Bronchial smooth muscle cell (primary cell): ENCODE data around the gene BAZ1A. TPM values are rescaled to one million over a fixed set of nuclear protein-coding genes. Genes with fewer than 3 reads are reported as not detected.

Experiments
- total RNA-seq: library from RNA; depleted of rRNA; stranded (reverse); fragments of >200 nt; gene quantifications from 2 replicates; pipeline ENCODE4 v1.2.1, GENCODE V29; 2014

The BAZ1A gene, protein sequence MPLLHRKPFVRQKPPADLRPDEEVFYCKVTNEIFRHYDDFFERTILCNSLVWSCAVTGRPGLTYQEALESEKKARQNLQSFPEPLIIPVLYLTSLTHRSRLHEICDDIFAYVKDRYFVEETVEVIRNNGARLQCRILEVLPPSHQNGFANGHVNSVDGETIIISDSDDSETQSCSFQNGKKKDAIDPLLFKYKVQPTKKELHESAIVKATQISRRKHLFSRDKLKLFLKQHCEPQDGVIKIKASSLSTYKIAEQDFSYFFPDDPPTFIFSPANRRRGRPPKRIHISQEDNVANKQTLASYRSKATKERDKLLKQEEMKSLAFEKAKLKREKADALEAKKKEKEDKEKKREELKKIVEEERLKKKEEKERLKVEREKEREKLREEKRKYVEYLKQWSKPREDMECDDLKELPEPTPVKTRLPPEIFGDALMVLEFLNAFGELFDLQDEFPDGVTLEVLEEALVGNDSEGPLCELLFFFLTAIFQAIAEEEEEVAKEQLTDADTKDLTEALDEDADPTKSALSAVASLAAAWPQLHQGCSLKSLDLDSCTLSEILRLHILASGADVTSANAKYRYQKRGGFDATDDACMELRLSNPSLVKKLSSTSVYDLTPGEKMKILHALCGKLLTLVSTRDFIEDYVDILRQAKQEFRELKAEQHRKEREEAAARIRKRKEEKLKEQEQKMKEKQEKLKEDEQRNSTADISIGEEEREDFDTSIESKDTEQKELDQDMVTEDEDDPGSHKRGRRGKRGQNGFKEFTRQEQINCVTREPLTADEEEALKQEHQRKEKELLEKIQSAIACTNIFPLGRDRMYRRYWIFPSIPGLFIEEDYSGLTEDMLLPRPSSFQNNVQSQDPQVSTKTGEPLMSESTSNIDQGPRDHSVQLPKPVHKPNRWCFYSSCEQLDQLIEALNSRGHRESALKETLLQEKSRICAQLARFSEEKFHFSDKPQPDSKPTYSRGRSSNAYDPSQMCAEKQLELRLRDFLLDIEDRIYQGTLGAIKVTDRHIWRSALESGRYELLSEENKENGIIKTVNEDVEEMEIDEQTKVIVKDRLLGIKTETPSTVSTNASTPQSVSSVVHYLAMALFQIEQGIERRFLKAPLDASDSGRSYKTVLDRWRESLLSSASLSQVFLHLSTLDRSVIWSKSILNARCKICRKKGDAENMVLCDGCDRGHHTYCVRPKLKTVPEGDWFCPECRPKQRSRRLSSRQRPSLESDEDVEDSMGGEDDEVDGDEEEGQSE (N-terminal part only)
- 8.3 and 12.6 TPM in 2 replicates for total RNA-seq

GRCh38 chr14:34875031-34875922, at the start of gene BAZ1A:
TSS of gene BAZ1A (minus strand) at chr14:34875360. CDS start at chr14:34874604, 756 bp downstream.

DNA sequence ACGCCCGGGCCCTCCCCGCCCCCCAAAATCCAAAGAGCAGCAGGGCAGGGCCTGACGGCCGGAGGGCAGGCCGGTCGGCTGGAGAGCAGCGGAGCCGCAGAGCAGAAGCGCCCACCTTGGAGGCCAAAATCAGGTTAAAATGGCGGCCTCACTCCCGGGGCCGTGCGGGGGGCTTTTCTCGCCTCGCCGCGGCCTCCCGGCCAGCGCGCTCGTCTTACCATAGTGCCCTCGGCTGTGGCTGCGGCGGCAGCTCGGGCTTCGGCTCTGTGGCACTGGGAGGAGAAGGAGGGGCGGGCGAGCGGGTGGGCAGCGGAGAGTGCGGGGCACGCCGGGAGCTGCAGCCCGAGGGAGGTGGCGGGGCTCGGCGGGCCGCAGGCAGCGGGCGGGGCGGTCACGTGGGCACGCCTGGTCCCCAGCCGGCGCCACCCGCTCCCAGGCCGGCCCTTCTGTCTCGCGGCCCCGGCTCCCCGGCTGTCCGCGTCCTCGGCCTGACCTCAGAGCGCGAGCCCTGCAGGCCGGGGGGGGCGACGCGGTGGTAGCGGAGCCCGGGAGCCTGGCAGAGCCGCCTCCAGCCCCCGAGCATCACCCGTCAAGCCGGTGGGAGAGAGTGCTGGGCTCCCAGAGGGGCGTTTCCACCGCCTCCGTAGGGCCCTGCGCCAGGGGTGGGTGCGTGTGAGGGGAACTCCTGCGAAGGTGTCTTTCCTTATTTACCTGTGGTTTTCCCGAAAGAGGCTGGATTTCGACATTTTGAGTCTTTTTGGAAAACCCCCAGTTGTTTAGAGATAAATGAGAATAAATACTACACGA, 160.6 kb downstream of the BAZ1A start, which contains the start of gene CFL2:
Gene CFL2 (minus strand): TSS at position 274 of the 807 bp plus-strand sequence. CDS start 53 bp downstream, at position 221.

Other genes with a start within 250 kb of the BAZ1A start
- gene SNX6, start 245.2 kb downstream of the BAZ1A start, total RNA-seq, result 76.2 and 109 TPM in 2 replicates
- 64.0 and 65.6 TPM in 2 replicates for gene CFL2, start 160.8 kb downstream of the BAZ1A start, total RNA-seq
- gene SRP54, start 107.6 kb upstream of the BAZ1A start, total RNA-seq, result 57.4 and 78.0 TPM in 2 replicates
- gene FAM177A1, start 170.9 kb upstream of the BAZ1A start, total RNA-seq, result 31.6 and 50.0 TPM in 2 replicates
- 27.2 and 33.7 TPM in 2 replicates for gene PPP2R3C, start 246.6 kb upstream of the BAZ1A start, total RNA-seq
- gene PRORP, start 247.2 kb upstream of the BAZ1A start, total RNA-seq, result 10.6 and 13.1 TPM in 2 replicates